ENCODE data around the gene ZNF678. TPM values are rescaled to one million over a fixed set of nuclear protein-coding genes. Genes with fewer than 3 reads are reported as not detected.
"Not testable (repeated sequence)": the region's sequence is repeated elsewhere in the genome, so short reads cannot be mapped to it uniquely, and the experiment has no call there.

The ZNF678 gene
- total RNA-seq, 2 experiments from 2014 or later = 2.8 to 2.9 TPM

DNA sequence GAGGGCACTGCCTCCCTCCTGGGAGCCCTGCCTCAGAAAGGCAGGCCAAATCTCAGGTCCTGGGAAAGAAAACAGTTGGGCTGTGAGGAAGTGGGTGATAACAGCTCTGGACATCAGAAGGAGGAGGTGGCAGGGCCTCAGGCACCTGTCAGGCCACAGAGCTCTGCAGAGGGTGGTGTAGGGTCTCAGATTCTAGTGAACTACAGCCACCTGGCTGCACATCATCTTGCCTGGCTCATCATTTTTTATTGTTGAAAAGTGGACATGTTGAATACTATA lies 15.3 kb upstream of the ZNF678 start:
- peaks cover 6% of the 10 kb centered on the region for H3K9me3 Mint-ChIP-seq
- peaks cover 0 to 2% of the 10 kb centered on the region in 2 experiments for H3K27me3 ChIP-seq (ENCODE audit: control insufficient read depth in 1 of 2, insufficient read depth in 2 of 2, low read length in 2 of 2)
- TF ChIP-seq, protein P1, sequence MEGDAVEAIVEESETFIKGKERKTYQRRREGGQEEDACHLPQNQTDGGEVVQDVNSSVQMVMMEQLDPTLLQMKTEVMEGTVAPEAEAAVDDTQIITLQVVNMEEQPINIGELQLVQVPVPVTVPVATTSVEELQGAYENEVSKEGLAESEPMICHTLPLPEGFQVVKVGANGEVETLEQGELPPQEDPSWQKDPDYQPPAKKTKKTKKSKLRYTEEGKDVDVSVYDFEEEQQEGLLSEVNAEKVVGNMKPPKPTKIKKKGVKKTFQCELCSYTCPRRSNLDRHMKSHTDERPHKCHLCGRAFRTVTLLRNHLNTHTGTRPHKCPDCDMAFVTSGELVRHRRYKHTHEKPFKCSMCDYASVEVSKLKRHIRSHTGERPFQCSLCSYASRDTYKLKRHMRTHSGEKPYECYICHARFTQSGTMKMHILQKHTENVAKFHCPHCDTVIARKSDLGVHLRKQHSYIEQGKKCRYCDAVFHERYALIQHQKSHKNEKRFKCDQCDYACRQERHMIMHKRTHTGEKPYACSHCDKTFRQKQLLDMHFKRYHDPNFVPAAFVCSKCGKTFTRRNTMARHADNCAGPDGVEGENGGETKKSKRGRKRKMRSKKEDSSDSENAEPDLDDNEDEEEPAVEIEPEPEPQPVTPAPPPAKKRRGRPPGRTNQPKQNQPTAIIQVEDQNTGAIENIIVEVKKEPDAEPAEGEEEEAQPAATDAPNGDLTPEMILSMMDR (IDR thresholded peaks at IDR 0.05) = no peak
- no peaks in the 10 kb centered on the region for H3K36me3 ChIP-seq (ENCODE audit: insufficient read depth, low read length)
- H3K4me3 ChIP-seq (ENCODE audit: low read length) = no peak overlapping the region
- DNase-seq = no peak
- peaks cover 3 to 4% of the 10 kb centered on the region in 2 experiments for H3K9me3 ChIP-seq (ENCODE audit: control insufficient read depth in 1 of 2, insufficient read depth in 1 of 2, low read length in 2 of 2)
- ChIA-PET POLR2A (interaction anchor here (0.7 kb wide), 1 partner anchor 16 kb away, joined by 3 read pairs; the partner anchor contains the start of gene ZNF678), CTCF (no interaction called here)
- no peak overlapping the region for H3K27ac Mint-ChIP-seq
- intact Hi-C loops (cut with DNase I, micrococcal nuclease) = loop anchor here in 1 of 2 experiments (10.0 kb wide), 1 partner anchor 633 kb away; no protein-coding TSS in a partner anchor
- H3K4me1 ChIP-seq (ENCODE audit: insufficient read depth, low read length) = peaks cover 6% of the 10 kb centered on the region
- peaks cover 2% of the 10 kb centered on the region for H3K4me1 Mint-ChIP-seq (ENCODE audit: low read depth)
- no peak for ATAC-seq (ENCODE audit: poor library complexity)
- H3K36me3 Mint-ChIP-seq (ENCODE audit: low read depth) = peaks cover 8% of the 10 kb centered on the region
- no peak overlapping the region for H3K27ac ChIP-seq (ENCODE audit: low read depth in 1 of 2, low read length in 2 of 2)
- no peak overlapping the region for H3K4me3 Mint-ChIP-seq
- peaks cover 17% of the 10 kb centered on the region for H3K27me3 Mint-ChIP-seq

DNA sequence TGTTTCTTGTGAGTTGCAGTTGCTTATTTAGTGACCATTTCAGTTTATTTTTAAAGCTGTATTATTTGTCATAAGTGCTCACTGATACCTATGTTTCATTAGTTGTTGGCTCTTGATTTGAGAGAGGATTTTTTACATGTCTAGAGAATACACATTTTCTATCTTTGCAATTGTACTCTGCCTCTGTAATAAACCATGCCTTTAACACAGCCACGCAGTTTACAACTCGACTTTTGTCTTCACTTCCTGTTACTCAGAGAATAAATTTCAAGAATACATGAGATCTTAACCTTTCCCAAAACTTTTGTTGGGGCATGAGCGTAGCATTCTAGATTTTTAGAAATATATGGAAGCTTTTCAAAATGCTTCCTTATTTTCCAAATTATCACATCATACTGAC lies 14.9 kb upstream of the ZNF678 start:
- Histone ChIP-seq H3K27me3 (ENCODE audit: control insufficient read depth in 1 of 2, insufficient read depth in 2 of 2, low read length in 2 of 2) (peaks cover 0 to 2% of the 10 kb centered on the region in 2 experiments), H3K27ac (ENCODE audit: low read depth in 1 of 2, low read length in 2 of 2) (no peak overlapping the region), H3K36me3 (ENCODE audit: insufficient read depth, low read length) (no peaks in the 10 kb centered on the region), H3K9me3 (ENCODE audit: control insufficient read depth in 1 of 2, insufficient read depth in 1 of 2, low read length in 2 of 2) (peaks cover 3 to 4% of the 10 kb centered on the region in 2 experiments), H3K4me1 (ENCODE audit: insufficient read depth, low read length) (peaks cover 3% of the 10 kb centered on the region), H3K4me3 (ENCODE audit: low read length) (no peak overlapping the region)
- intact Hi-C loops (cut with DNase I, micrococcal nuclease) = loop anchor here in 1 of 2 experiments (10.0 kb wide), 1 partner anchor 634 kb away; no protein-coding TSS in a partner anchor
- no peak overlapping the region for H3K27ac Mint-ChIP-seq
- no peak overlapping the region for H3K4me3 Mint-ChIP-seq
- H3K4me1 Mint-ChIP-seq (ENCODE audit: low read depth) = no peaks in the 10 kb centered on the region
- ATAC-seq (ENCODE audit: poor library complexity) (no peak), DNase-seq (no peak)
- H3K9me3 Mint-ChIP-seq = peaks cover 6% of the 10 kb centered on the region
- CTCF ChIA-PET = no interaction called here
- TF ChIP-seq, protein P1 (IDR thresholded peaks at IDR 0.05) = no peak
- POLR2A ChIA-PET = no interaction called here
- peaks cover 8% of the 10 kb centered on the region for H3K36me3 Mint-ChIP-seq (ENCODE audit: low read depth)
- peaks cover 17% of the 10 kb centered on the region for H3K27me3 Mint-ChIP-seq

DNA sequence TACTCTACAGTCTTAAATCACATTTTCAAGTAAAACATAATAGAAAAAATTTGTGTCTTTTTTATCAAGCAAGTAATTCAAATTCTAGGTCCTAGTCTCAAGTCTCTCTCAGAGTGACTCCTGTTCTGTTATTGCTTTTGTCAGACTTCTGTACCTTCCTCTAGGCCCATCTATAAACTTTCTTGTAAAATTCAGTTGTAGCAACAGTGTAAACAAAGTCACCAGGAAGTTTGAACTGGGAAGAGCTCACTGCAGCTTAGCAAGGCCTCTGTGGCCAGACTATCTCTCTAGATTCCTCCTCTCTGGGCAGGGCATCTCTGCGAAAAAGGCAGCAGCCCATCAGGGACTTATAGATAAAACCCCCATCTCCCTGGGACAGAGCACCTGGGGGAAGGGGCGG lies 13.5 kb upstream of the ZNF678 start:
- no peak overlapping the region for H3K27ac Mint-ChIP-seq
- peaks cover 3 to 4% of the 10 kb centered on the region in 2 experiments for H3K9me3 ChIP-seq (ENCODE audit: control insufficient read depth in 1 of 2, insufficient read depth in 1 of 2, low read length in 2 of 2)
- intact Hi-C loops (cut with DNase I, micrococcal nuclease) = loop anchor here in 1 of 2 experiments (10.0 kb wide), 1 partner anchor 635 kb away; no protein-coding TSS in a partner anchor
- ATAC-seq (ENCODE audit: poor library complexity) (no peak), DNase-seq (no peak)
- H3K4me3 Mint-ChIP-seq = no peak overlapping the region
- ChIA-PET CTCF (no interaction called here), POLR2A (interaction anchor here (1.5 kb wide), 1 partner anchor 13 kb away, joined by 6 read pairs; the partner anchor contains the start of gene ZNF678)
- H3K4me1 ChIP-seq (ENCODE audit: insufficient read depth, low read length) = no peaks in the 10 kb centered on the region
- H3K27ac ChIP-seq (ENCODE audit: low read depth in 1 of 2, low read length in 2 of 2) = no peak overlapping the region
- no peak overlapping the region for H3K4me3 ChIP-seq (ENCODE audit: low read length)
- peaks cover 25% of the 10 kb centered on the region for H3K27me3 Mint-ChIP-seq
- H3K4me1 Mint-ChIP-seq (ENCODE audit: low read depth) = no peaks in the 10 kb centered on the region
- TF ChIP-seq, protein P1 (IDR thresholded peaks at IDR 0.05) = no peak
- no peaks in the 10 kb centered on the region for H3K36me3 ChIP-seq (ENCODE audit: insufficient read depth, low read length)
- H3K36me3 Mint-ChIP-seq (ENCODE audit: low read depth) = peaks cover 8% of the 10 kb centered on the region
- H3K27me3 ChIP-seq (ENCODE audit: control insufficient read depth in 1 of 2, insufficient read depth in 2 of 2, low read length in 2 of 2) = peaks cover 0 to 2% of the 10 kb centered on the region in 2 experiments
- H3K9me3 Mint-ChIP-seq = peaks cover 6% of the 10 kb centered on the region

DNA sequence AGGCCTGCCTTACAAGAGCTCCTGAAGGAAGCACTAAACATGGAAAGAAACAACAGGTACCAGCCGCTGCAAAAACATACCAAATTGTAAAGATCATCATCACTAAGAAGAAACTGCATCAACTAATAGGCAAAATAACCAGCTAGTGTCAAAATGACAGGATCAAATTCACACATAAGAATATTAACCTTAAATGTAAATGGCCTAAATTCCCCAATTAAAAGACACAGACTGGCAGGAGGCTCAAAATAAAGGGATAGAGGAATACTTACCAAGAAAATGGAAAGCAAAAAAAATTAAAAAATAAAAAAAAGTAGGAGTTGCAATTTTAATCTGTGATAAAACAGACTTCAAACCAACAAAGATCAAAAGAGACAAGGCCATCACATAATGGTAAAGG lies 11.5 kb upstream of the ZNF678 start:
- H3K9me3 Mint-ChIP-seq; H3K27ac ChIP-seq (ENCODE audit: low read depth in 1 of 2, low read length in 2 of 2); ATAC-seq (ENCODE audit: poor library complexity); H3K4me1 ChIP-seq (ENCODE audit: insufficient read depth, low read length); intact Hi-C loops (cut with DNase I, micrococcal nuclease); H3K36me3 ChIP-seq (ENCODE audit: insufficient read depth, low read length); POLR2A ChIA-PET; H3K4me3 Mint-ChIP-seq; H3K4me1 Mint-ChIP-seq (ENCODE audit: low read depth); DNase-seq; H3K27me3 ChIP-seq (ENCODE audit: control insufficient read depth in 1 of 2, insufficient read depth in 2 of 2, low read length in 2 of 2); H3K9me3 ChIP-seq (ENCODE audit: control insufficient read depth in 1 of 2, insufficient read depth in 1 of 2, low read length in 2 of 2); H3K36me3 Mint-ChIP-seq (ENCODE audit: low read depth); H3K4me3 ChIP-seq (ENCODE audit: low read length); H3K27ac Mint-ChIP-seq: not testable (repeated sequence)
- CTCF ChIA-PET = interaction anchor here (0.7 kb wide), 1 partner anchor 9 kb away, joined by 3 read pairs; no protein-coding TSS in a partner anchor
- H3K27me3 Mint-ChIP-seq = peaks cover 28% of the 10 kb centered on the region
